ENCODE results near the gene EGFL8.

The EGFL8 gene

DNA sequence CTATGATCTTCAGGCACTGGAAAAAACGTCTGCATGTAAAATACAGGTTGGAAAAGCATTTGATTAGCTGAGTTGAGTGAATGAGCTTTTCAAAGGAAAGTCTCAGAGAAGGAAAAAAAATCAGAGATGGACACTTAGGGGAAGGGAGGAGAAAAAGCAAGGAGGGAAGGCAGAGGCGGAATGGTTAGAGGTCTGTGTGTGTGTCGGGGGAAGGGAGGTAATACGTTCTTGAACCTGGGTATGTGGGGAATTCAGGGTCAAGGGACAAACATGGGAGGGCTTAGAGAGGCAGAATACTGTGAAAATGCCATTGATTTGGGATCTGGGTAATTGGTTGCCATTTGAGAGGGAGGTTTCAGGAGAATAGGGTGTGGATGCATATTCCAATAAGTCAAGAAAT lies 17.7 kb upstream of the EGFL8 start:
- DNase-seq (ENCODE audit: low read depth) = no peak

DNA sequence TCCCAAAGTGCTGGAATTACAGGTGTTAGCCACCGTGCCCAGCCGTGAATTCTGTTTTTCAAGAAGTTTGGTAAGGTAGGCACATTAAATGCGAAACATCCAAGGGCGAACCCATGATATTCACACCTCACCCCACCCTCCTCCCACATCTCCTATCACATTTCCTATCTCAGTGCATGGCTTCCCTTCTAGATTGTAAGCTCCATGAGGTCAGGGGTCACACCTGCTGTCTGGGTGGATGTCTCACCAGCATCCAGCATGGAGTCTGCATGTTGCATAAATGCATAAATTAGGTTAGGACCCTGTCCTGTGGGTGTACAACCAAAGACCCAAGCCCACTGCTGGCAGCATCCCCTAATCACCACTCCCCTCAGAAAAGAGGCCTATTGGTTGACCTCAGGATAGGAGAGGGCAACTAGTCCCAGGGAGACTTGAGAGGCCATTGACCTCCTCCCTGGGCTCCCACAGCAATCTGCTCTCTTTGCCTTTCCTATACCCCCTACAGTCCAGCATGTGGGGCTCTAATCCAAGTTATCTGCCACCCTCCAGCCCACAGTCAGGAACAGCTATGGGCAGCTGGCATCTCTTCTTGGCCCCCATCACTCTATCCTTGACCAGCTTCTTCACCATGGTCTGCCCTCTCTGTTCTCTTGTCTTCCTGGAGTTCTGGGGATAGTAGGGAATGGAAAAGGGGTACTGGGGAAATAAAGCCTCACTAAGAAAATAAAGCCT lies 16.8 kb upstream of the EGFL8 start:
- no peak for DNase-seq (ENCODE audit: low read depth)

DNA sequence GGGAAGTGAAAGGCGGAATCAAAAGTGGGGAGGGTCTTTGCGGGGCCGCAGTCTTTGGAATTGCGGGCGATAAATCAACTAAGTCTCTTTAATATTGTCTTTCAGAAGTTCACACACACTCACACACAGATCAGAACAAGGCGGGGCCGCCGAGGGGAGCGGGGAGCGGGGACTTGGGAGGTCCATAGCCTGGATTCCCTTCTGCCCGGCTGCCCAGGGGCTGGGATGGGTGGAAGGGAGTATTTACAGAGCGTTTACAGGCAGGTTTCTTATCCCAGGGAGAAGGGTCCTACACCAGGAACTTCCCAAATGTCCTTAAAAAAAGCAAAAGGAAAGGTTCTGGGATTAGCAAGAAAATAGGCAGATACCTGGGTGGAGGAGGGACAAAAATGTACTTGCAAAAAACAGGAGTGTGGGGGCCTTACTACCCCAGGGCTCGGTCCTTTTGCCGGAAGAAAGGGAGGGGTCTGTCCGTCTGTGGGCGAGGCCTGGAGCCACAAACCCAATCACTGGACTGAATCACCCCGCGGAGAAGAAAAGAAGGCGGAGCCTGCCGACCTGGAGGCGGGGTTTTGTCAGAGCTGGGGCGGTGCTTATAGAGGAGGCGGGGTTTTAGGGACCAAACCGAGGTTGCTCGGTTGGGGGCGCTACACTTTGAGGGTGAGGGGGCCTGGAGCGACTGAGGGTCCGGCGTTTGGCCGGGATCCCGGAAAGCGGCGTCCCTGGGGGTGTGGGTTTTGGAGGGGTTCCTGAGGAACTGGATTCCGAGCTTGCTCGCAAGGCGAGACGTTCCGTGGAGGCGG lies 15.9 kb upstream of the EGFL8 start:
- DNase-seq (ENCODE audit: low read depth) = no peak

DNA sequence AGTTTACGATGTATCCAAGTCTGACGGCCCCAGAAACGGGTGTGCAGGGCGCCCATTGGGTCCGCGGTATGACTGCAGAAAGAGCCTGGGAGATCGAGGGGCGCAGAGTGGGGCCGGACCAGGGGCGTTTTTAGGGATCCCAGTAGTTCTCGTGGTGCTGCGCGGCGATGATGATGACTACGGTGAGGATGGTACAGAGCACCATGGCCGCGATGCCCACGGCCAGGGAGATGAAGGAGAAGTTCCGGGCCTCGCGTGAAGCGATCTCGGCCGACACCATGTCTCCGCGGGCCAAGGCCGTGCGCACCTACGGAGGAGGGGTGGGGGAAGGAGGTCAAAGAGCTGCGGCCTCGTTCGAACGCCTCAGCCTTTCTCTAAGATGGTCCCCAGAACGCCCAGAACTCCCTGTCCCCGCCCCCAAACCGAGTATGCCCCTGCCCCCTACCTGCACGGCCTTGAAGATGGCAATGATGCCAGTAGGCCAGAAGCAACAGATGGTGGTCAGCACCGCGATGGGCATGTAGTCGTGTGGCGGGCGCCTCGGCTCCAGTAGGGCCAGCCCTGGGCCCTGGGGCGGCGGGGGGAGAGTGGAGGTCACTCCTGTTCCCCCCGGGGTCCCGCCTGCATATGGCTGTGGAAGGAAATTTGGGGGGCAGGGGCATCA lies 15.2 kb upstream of the EGFL8 start:
- DNase-seq (ENCODE audit: low read depth) = no peak

DNA sequence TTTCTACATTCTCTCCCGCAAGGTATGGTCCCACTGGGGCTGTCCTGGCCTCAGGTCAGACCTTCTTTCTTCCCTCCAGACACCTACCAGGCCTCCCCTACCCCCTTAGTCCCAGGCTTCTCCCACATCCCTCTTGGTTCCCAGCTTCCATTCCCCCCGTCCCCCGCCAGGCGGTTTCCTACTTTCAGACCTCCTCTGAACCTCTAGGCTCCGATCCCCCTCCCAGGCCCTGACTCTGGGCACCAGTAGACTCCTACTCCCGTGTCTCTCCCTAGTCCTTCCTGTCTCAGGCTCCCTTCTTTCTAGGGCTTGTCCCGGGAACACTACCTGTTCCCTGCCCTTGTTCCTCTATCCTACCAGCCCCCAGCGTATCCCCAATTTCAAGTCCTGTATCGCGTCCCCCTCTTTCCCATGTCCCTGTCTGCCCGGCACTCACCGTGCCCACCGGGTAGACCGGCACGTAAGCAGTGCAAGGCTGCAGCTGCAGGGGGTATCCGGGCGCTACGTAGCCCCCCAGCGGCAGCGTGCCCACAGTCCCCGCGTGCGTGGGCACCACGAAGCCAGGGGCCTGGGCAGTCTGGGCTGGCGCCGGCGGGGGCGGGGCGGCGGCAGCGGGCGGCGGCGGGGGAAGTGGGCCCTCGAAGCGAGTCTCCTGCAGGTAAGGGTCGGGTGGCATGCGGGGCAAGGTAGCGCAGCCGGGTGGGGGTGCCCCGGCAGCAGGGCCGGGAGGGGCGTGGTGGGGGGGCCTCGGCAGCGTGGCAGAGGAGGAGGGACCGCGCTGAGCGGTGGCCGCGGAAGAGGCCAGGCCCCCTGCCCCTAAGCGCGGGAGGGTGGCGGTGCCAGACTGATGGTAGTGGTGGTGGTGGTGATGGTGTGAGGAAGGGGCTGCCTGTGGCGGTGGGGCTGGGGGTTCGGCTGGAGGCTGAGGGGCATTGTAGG lies 14.2 kb upstream of the EGFL8 start:
- DNase-seq (ENCODE audit: low read depth) = no peak

DNA sequence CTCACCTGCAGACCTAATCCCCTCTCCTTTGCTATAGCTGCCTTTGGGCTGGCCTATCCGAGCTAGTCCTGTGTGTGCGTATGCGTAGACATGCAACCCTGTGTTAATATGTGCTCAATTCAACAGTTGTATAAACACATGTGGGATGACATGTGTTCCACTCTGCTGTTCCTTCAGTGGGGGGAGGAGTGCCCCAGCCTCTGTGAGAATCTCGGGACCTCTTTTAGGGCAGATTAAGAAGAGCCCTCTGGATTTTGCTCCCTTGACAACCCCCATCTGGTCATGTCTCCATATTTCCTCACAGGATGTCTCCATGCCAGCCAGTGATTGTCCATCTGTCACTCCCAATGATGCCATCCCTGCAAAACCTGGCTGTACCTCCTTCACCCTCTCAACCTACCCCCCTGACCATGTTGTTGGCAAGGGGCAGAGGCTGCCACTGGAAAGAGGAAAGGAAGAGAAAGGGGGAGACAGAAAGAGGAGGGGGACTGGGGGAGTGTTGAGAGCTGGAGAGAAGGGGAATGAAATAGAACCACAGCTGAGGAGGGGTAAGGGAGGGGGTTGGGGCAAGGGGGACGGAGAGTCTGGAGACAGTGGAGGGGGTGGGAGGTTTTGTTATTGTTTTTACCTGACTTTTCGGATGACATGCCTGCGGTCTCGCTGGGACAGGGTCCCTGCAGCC lies 13.1 kb upstream of the EGFL8 start:
- DNase-seq (ENCODE audit: low read depth) = no peak

DNA sequence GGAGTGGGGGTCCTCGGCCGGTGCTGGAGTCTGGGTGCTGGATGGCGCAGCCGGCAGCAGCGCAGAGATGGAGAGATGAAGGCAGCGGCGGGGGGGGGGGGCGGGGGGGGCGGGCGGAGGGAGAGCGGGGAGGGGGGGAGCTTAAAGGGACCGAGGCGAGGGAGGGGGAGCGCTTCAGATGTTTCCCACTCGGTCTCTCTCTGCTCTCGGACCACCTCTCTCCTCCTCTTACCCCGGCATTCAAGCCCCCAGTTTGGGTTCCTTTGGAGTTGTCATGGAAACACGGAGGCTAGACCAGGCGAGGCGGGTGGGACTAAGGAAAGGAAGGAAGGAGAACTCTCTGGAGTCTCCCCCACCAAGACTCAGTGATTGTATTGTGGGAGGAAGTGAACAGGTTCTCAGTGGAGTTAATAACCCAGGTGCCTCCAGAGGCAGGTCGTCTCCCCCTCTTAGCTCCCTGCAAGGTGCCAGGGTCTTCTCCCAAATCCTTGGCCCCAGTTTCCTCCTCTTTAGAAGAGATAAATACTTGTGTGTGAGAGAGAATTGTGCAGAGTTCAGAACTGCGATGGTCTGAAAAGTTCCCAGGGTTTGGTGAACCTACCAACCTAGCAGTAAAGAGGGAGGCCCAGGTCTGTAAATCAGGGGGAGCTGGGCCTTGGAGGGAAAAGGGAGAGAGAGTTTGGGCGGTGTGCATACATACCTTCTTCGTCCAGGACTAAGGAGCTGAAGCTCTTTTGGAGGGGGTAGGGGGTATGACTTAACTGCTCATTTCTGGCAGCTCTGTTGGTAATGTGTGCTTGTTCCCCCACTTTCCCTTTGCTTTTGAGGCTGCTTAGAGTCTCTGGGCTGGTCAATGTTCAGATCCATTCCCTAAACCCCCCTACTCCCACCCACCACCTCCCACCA lies 12.3 kb upstream of the EGFL8 start, which contains the start of gene PRRT1:
PRRT1 (minus strand) TSS at position 77 of the 906 bp plus-strand sequence. CDS start 112 bp downstream, outside the sequence.
- no peak for DNase-seq (ENCODE audit: low read depth)

DNA sequence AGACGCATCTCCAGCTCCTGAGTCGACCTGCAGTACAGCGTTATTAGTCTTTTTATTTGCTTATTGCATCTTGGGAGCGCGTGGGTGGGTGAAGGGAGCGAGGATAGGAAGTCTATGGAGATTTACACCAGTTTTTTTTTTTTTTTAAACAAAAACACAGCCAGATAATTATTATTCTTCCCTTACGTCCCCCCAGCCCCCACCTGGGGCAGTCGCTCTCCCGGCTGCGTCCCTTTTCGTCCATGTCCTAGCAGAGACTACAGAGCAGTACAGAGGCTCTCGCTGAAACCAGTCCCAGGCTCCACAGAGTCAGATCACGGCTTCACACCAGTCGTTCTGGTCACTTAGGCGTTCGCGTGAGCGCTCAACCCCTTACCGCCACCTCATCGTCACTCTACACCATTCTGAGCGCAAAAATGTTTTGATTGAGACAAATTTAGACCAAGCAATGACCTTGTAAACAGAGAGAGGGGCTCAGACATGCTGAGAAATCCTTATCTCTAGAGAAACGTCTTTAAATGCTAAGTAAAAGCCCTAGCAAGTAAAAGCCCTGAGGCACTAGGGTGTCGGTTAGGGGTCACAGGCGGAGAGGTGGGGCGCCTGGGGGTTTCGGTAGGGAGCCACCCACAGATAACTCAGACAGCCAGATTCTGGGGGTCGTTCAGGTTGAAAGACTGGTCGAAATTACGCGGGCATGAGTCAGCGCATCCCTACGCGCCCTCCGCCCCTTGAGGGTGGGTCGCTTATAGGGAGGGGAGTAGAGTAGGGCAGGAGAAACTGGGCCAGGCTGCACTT lies 11.4 kb upstream of the EGFL8 start:
- no peak for DNase-seq (ENCODE audit: low read depth)

DNA sequence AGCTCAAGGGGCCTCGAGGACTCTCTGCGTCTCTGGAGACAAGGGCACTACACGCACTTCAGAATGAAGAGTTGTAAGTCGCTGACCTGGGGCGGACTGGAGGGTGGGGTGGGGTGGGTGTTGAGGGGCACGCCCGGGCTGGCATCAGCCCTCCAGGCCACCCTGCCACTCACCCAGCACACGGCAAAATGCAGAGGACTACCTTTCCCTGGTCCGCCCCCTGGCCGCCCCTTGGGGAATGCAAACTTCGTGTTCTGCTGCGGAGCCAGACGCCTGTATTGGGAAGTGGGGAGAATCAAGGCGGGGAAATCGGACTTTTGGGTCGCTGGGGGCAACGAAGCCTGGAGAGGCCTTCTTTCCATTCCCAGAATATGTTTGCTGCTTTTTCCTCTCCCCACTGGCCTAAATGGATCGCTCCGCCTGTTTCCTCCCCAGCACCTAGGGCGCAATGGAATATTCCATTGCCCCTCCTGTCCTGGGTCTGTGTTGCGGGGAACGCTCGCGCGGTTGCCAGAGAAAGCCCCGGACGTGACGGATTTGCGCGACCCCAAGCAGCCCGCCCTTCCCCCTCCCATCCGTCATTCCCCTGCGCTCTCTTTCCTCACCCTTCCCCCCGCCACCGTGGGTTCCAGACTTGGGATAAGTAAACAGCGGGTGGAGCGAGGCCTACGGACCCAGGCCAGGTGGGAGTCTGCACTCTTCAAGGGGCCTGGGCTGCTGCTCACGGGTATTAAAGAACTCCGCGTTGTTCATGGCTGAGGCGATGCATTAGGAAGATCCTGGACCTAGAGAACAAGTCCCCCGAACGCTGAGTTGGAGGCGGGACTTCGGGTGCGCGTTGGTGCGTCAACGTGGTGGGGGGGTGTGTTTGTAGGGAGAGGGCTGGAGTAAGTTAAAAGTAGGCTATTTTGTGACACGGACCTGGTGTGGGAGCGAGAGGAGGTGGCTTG lies 10.6 kb upstream of the EGFL8 start, which contains the start of gene PPT2:
PPT2 (plus strand) TSS at position 578 of the 950 bp plus-strand sequence. CDS start 454 bp downstream, outside the sequence.
- DNase-seq (ENCODE audit: low read depth) = peak; percentile 86

DNA sequence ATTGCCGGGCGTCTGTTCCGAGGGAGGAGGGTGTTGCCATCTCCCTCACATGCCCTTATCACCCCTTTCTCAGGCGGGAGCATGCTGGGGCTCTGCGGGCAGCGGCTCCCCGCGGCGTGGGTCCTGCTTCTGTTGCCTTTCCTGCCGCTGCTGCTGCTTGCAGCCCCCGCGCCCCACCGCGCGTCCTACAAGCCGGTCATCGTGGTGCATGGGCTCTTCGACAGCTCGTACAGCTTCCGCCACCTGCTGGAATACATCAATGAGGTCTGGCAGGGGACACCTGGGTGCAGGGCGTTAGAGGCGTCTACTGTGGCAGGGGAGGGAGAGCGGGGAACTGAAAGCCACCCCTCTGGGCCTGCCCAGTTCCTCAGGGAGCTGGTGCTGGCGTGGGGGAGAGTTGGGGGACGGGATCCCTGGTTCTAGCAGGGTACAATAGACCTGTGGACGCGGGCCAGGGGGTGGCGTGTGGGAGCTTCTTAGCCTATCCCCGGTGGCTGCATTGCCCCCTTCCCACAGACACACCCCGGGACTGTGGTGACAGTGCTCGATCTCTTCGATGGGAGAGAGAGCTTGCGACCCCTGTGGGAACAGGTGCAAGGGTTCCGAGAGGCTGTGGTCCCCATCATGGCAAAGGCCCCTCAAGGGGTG lies 9.8 kb upstream of the EGFL8 start:
- DNase-seq (ENCODE audit: low read depth) = no peak

DNA sequence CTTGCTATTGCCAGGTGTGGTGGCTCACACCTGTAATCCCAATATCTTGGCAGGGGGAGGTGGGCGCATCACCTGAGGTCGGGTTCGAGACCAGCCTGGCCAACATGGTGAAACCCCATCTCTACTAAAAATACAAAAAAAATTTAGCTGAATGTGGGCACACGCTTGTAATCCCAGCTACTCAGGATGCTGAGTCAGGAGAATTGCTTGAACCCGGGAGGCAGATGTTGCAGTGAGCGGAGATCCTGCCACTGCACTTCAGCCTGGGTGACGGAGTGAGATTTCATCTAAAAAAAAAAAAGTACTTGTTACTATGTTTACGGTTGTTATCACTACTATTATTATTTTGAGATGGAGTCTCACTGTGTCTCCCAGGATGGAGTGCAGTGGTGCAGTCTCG lies 7.5 kb upstream of the EGFL8 start:
- DNase-seq (ENCODE audit: low read depth) = no peak

DNA sequence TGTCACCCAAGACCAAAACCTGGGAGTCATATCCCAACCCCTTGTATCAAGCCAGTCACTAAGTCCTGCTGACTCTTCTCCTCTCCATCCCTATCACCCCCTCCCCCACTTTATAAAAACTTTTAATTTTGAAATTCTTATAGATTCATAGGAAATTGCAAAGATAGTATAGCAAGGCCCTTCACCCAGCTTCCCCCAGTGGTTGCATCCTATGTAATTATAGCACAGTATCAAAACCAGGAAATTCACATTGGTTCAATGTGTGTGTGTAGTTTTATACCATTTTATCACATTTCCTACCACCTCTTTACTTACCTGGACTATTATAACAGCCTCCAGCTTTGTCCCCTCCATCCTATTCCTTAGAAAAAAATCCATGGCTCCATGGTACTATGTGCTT lies 6.3 kb upstream of the EGFL8 start:
- DNase-seq (ENCODE audit: low read depth) = no peak

DNA sequence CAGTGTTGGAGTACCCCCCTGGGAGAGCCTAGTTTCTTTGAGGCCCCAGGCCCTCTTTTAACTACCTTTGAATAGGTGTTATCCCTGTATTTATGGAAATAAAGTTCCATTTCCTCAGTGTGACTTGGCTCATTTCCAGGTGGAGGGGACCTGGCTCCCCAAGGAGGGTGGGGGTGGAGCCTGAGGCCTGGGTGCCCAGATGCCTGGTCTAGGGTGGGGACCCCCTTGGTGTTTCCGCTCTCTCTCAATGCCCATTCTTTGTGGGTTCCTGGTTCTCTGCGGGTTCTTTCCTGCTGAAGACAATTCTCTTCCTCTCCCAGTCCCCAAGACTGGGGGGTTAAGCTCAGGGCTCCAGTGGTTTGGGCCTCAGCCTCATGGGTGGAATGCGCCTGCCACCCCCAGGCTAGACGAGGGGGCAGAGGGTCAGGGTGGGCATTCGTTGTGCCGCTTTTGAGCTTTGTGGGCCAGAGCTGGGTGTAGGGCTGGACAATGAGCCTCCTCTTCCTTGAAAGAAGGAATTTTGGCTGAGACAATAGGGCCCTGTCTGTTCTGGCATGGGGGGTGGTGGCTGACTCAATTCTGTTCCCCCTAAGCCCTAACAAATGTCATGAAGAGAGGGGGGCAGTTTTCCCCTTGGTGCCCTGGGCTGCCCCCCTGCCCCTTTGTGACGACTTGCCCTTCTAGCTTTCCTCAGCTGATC lies 686 bp upstream of the EGFL8 start:
- DNase-seq (ENCODE audit: low read depth) = no peak

DNA sequence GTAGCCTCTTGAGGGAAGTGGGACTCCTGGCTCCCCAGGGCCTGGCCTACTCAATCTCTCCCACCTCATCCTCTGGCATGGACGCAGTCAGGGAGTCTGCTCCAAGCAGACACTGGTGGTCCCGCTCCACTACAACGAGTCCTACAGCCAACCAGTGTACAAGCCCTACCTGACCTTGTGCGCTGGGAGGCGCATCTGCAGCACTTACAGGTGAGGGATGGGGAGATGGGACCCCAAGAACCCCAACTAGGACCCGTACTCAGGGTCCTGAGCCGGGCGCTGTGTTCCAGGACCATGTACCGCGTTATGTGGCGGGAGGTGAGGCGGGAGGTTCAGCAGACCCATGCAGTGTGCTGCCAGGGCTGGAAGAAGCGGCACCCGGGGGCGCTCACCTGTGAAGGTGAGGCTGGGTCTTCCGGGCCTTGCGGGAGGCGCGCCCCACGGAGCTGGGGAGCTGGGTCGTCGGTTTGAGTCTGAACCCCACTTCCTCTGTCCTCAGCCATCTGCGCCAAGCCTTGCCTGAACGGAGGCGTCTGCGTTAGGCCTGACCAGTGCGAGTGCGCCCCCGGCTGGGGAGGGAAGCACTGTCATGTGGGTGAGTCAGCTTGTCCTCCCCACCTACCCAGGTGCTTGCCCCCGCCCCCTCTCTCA lies 2.1 kb downstream of the EGFL8 start:
- DNase-seq (ENCODE audit: low read depth) = no peak

DNA sequence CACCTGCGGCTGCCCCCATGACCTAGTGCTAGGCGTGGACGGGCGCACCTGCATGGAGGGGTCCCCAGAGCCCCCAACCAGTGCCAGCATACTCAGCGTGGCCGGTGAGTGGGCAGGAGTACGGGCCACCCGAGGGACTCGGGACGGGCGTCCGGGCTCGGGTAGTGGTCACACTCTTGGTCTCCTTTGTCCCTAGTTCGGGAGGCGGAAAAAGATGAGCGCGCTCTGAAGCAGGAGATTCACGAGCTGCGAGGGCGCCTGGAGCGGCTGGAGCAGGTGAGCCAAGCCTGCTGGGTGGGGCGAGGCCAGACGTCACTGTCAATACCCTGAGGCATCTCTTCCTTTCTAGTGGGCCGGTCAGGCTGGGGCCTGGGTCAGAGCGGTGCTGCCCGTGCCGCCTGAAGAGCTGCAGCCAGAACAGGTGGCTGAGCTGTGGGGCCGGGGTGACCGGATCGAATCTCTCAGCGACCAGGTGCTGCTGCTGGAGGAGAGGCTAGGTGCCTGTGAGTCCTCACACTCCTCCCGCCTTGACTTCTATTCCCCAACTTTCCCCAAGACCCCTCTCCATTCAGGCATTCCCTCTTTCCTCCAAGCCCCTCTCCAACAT lies 2.9 kb downstream of the EGFL8 start:
- DNase-seq (ENCODE audit: low read depth) = no peak

DNA sequence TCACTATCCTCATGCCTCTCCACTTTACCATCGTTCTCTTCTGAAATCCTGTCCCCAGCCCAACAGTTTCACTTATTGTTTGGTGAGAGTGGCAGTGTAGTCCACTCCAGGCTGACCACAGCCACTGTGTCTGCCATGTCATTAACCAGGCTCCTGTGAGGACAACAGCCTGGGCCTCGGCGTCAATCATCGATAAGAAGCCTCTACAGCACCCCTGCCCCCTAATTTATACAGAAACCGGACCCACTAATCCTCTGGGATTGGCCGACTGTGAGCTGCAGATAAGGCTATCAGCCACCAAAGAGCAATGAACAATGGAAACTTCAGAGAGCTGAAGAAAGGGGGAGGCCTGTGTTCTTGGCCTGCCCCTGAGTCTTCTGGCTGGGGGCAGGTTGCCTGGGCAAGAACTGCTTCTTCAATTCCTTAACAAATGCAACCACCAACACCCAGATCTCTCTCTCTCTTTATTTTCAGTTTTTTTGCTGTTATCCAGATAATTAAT lies 3.4 kb downstream of the EGFL8 start:
- no peak for DNase-seq (ENCODE audit: low read depth)

All from CMK (cell line).